SK-N-MC (cell line): ENCODE results near the gene UGT2A2.
"Not testable (repeated sequence)": the region's sequence is repeated elsewhere in the genome, so short reads cannot be mapped to it uniquely, and the experiment has no call there.

Source experiments
- EZH2 ChIP-seq: fragments of 200-600 bp; sonication (generic); IDR thresholded peaks from one replicate; pipeline ENCODE4 v1.6.1; 2017; ENCODE audit warnings: antibody characterized with exemption
- FOXP2 ChIP-seq: optimal IDR thresholded peaks from 2 replicates; pipeline ENCODE3; 2011; ENCODE audit warnings: mild to moderate bottlenecking, moderate library complexity; ENCODE audit not compliant: insufficient read depth; ENCODE audit errors: extremely low read length, control extremely low read depth
- POLR2AphosphoS5 ChIP-seq: IDR thresholded peaks from 2 replicates; pipeline ENCODE4 v1.6.1; 2012; ENCODE audit warnings: mild to moderate bottlenecking, low read depth, low read length, borderline replicate concordance

DNA sequence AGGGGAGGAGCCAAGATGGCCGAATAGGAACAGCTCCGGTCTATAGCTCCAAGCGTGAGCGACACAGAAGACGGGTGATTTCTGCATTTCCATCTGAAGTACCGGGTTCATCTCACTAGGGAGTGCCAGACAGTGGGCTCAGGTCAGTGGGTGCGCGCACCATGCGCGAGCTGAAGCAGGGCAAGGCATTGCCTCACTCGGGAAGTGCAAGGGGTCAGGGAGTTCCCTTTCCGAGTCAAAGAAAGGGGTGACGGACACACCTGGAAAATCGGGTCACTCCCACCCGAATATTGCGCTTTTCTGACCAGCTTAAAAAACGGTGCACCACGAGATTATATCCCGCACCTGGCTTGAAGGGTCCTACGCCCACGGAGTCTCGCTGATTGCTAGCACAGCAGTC is 24.6 kb upstream of the UGT2A2 start:
- TF ChIP-seq POLR2AphosphoS5, EZH2, FOXP2: not testable (repeated sequence)
